ENCODE data around the gene ATG3. TPM values are rescaled to one million over a fixed set of nuclear protein-coding genes. Genes with fewer than 3 reads are reported as not detected.
A peak's percentile ranks its signal among the peaks of the same experiment; 100 is the strongest.
"Not testable (repeated sequence)": the region's sequence is repeated elsewhere in the genome, so short reads cannot be mapped to it uniquely, and the experiment has no call there.

The ATG3 gene
- total RNA-seq, 2 donors from 2014 or later = 40.5 to 52.7 TPM

DNA sequence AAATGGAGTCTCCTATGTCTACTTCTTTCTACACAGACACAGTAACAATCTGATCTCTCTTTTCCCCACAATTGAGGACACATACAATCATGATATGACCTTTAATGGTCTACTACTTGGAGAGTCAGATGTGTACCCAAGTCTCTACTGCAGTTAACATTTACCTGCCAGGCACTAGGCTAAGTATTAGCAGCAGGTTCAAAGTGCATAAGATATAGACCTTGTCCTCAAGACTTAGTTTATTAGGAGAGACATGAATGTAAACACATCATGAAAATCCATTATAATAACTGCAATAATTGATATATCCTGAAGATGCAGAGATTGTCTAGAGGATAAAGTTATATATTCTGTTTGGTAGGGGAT lies 3.2 kb upstream of the ATG3 start:
- no peak for DNase-seq
- intact Hi-C loops (cut with DNase I) = no loop called here

DNA sequence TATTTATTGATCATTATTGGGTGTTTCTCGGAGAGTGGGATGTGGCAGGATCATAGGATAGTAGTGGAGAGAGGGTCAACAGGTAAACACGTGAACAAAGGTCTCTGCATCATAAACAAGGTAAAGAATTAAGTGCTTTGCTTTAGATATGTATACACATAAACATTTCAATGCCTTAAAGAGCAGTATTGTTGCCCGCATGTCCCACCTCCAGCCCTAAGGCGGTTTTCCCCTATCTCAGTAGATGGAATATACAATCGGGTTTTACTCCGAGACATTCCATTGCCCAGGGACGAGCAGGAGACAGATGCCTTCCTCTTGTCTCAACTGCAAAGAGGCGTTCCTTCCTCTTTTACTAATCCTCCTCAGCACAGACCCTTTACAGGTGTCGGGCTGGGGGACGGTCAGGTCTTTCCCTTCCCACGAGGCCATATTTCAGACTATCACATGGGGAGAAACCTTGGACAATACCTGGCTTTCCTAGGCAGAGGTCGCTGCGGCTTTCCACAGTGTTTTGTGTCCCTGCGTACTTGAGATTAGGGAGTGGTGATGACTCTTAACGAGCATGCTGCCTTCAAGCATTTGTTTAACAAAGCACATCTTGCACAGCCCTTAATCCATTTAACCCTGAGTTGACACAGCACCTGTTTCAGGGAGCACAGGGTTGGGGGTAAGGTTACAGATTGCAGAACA lies 2.6 kb upstream of the ATG3 start:
- ATAC-seq; DNase-seq; intact Hi-C loops (cut with DNase I): not testable (repeated sequence)

More for the DNA sequence above, 3.2 kb upstream of the ATG3 start:
- no peak for ATAC-seq

DNA sequence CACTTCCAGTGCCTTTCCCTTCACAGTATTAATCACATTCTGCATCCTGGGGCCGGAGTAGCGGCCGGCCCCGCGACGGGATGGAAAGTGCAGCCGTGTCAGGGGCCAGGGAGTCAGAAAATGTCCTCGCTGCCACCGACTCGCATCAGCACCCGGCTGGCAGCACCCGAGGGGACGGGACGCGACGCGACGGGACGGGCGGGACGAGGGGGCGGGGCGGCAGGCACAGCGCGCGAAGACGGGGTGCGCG lies 353 bp downstream of the ATG3 start:
- intact Hi-C loops (cut with DNase I) = no loop called here
- ATAC-seq = peak; percentile 66 to 72
- no peak for DNase-seq

DNA sequence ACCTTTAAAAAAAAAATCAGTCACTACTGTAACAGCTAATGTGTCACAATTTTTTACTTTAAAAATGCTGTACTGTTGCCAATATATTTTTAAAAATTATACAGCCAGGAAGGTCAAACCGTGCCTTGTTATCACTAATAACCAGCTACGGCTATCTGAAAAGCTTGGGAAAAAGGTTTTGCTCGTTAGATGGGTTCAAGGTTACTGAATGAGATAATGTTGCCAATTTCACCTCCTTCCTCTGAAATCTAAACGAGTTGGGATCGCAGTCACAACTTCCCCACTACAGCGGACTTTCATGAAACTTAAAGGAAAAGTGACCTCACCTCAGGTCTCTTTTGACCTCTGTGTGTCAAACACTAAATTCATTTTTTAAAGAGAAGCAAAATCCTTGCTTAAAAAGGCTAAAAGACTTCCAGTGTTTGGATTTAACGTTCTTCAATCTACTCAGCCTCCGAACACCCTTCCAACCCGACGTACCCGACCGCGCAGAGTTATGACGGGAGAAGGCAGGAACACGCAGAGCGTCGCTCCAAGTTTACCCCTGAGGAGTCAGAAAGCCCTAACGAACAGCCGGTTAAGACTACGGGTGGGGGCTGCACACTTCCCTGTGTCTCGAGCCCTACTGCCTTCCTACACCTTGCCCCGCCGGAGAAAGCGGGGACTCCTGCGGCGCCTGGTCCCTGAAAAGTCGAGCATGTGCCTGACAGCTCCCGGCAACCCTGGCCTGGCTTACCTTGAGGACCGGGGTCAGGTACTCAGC lies 860 bp downstream of the ATG3 start:
- ATAC-seq (peak; percentile 45 to 67), DNase-seq (peak; percentile 80)
- intact Hi-C loops (cut with DNase I) = no loop called here

DNA sequence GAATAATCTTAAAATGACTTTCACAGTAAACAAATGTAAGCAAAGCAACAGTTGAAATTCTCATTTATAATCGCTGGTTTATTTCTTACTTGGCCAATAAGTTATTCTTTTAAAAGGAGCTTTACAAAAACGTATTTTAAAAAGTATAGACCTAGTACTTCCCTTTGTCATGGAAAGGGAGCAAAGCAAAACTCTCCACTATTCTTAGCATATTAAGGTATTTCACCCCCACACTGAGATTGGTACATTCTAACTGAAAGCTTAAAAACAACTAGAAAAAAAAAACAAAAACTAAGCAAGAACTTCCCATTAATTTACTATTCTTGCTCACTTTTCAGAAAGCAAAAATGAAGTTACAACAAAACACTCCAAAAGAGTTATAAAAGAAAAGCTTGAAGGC lies 1.5 kb downstream of the ATG3 start:
- intact Hi-C loops (cut with DNase I) = no loop called here
- ATAC-seq = no peak
- DNase-seq = no peak

DNA sequence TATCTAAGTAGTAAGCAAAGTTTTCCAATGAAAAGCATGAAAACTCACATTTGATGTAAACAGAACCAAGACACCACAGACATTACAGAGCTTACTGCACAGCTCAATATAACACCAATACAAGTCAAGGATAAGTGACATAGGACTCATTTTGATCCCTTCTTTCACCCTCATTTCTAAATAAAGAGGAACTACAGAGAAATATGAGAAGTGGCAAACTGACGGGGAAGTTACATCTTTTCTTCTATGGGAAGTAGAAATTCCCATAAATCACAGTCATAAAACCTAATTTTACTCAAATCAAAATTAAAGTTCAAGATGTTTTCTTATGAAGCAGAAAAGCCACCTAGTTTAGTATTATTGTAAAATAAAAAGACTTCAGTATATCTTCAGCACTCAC lies 3.8 kb downstream of the ATG3 start:
- DNase-seq (no peak), ATAC-seq (no peak)
- intact Hi-C loops (cut with DNase I) = no loop called here

DNA sequence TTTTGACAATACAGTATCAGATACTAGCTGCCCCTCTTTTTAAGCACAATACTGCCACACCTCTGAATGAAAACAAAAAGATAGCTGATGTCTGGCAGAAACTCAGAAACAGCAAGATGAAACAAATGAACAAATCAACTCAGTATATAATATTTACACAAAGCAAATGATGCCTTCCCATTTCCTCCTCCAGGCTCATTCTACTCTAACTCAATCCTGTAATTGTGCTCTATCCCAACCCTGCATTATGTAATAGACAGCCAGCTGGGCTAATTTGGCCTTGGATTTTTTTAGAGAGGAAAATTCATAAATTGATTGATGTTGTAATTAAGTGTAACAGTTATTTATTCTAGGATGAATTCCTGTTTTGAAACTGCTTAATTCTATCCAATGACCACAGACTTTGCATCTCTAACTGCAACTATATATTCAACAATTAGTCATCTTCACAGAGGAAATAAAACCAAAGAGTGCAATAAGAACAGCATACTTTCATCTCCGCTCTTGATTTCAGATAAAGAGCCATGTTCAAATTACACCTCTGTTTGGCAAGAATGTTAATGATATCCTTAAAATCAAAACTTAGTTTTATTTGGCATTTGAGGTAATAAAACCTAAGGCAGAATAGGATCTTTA lies 6.1 kb downstream of the ATG3 start:
- DNase-seq (no peak), ATAC-seq (no peak)
- intact Hi-C loops (cut with DNase I) = no loop called here

DNA sequence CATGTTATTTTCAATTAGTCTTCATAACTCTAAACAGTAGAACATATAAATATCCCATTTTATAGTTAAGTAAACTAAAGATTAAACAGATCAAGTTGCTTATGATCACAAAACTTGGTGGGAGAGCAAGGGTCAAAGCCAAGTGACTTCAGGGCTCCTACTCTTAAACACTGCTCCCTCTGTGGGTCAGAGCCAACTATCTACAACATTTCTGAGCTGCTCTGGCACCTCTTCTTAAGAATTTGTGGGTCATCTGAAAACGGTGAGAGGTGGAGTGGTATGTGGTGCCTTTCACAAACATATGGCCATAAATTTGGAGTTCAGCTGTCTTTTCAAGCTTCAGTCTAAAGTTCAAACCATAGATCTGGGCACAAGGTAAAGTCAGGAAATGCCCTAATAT lies 10.9 kb downstream of the ATG3 start:
- ATAC-seq (no peak), DNase-seq (no peak)
- intact Hi-C loops (cut with DNase I) = no loop called here

DNA sequence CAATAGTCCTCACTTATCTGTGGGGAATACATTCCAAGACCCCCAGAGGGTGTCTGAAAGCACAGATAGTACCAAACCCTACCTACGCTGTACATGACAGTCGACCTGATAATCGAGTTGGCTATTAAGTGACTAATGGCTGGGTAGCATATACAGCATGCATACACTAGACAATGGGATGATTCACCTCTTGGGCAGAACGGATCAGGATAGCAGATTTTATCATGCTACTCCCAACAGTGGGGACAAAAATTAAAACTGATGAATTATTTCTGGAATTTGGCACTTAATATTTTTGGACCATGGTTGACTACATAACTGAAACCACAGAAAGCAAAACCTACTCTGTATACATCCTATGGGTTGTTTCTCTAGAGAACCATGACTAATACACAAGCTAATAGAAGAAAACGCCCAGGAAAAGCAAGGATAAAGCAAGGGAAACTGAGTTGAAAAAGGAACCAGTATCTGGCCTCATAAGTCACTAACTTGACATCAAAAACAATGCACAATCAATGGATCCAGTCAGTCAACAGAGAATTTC lies 15.5 kb downstream of the ATG3 start:
- intact Hi-C loops (cut with DNase I) = no loop called here
- DNase-seq (no peak), ATAC-seq (no peak)

DNA sequence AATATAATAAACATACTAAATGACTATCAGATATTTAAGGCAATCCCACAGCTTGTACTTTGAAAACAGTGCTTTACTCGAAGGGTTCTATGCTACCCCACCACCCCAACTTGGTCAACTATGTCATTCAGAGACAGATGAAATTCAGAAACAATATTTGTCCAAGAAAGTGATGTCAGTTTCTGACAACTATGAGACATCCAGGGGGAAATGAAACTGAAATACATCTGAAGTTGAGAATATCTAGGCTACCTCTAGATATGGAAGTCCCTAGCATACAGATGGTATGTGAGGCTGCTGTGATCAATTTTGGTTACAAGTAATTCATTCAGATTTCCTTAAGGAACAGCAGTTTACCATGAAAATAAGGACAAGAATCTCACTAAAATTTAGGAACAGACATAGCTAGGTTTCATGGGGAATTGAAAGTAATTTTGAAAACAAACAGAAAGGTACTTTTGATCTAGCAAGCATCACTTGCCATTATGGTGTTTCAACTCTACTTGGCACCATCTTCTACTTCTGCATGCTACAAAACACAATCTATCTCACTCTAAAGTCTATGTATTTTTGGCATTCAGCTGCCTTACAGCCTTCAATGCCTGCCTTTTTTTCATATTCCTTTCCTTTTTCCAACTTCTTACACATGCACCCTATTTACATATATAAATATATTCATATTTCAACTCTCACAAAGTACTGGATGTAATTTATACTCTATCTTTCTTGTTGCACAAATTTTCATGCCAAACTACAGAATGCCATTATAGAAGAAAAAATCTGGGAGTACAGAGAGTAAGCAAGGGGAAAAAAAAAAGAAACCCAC lies 21.7 kb downstream of the ATG3 start:
- no peak for ATAC-seq

DNA sequence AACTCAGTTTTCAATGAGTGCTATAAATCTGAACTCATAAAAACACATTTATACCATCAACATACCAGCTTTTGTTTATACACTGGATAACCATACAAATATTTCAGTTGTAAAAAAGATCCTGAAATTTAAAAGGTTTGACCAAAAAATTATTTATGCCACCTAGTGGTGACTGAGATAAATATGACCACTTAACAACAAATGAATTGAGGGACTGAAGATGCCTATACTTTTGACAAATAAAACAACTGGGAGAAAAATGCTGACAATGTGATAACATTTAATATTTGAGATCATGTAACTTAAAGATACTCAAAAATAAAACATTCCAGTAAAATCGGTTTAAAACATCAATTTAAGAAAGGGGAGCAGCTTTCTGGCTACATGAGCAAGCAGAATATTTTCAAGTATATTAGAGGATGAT lies 30.4 kb downstream of the ATG3 start:
- no peak for ATAC-seq
- intact Hi-C loops (cut with DNase I) = loop anchor here in 1 of 2 donors (5.0 kb wide), 1 partner anchor 419 kb away; no protein-coding TSS in a partner anchor

More for the DNA sequence above, 21.7 kb downstream of the ATG3 start:
- DNase-seq = no peak
- intact Hi-C loops (cut with DNase I) = no loop called here

DNA sequence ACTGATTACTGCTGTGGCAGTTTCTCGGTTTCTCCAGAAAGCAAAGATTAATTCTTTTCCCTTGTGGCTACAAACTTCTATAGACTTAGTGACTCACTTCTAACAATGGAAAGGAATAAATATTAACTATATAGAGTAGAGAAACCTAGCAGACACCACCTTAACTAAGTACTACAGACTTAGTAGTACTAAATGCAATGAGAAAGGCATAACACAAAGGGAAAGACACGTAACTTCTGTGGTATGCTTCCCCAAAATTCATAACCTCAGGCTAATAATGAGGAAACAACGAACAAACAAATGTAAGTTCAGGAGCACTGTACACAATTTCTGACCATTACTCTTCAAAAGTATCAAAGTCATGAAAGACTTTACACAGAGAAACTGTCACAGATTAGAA lies 31.2 kb downstream of the ATG3 start:
- ATAC-seq (no peak), DNase-seq (no peak)
- intact Hi-C loops (cut with DNase I) = loop anchor here in 1 of 2 donors (5.0 kb wide), 1 partner anchor 418 kb away; no protein-coding TSS in a partner anchor

More for the DNA sequence above, 30.4 kb downstream of the ATG3 start:
- DNase-seq = no peak

DNA sequence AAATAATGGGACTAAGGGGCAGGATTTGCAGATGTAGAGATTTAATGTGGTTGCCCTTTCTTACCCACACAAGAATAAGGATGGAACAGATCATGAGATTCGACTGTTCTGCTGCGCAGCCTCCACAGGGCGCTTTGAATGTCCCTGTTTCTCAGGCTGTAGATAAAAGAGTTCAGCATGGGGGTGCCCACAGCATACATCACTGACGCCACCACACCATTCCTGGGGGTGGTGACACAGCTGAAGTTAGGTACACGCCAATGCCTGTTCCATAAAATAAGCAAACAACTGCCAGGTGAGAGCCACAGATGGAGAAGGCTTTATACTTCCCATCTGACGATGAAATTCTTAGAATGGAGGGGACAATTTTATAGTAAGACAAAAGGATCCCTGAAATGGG lies 37.6 kb downstream of the ATG3 start:
- intact Hi-C loops (cut with DNase I) = loop anchor here in 1 of 2 donors (10.0 kb wide), 1 partner anchor 199 kb away; no protein-coding TSS in a partner anchor
- DNase-seq, ATAC-seq: not testable (repeated sequence)

DNA sequence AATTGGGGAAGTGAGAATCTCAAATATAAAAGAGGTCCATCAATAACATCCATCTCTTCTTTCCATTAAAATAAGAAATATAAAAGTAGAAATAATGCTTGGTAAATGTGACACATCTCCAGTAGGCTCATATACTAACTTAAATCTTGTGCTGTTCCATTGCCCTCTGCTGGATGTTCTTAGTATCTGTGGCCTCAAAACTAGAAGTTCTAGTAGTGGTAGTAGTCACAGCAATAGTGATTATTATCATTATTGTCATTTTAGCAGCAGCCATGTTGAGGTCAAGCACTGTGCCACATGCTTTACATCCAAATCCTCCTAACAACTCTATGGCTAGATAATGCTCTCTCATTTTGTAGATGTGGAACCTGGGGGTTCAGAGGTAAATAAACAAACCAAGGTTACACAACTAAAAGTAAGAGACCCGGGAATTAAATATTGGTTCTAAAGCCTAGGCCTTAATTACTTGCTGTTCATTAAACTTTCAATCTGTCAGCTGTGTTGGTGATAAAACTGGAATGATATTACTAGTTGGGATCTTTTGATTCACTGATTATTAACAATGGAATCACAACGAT lies 42.2 kb downstream of the ATG3 start:
- DNase-seq = no peak
- intact Hi-C loops (cut with DNase I) = loop anchor here in 1 of 2 donors (2.0 to 10.0 kb wide), 2 partner anchors 195 to 225 kb away; partner anchors contain the start of gene SLC9C1
- peak; percentile 83 to 89 for ATAC-seq

DNA sequence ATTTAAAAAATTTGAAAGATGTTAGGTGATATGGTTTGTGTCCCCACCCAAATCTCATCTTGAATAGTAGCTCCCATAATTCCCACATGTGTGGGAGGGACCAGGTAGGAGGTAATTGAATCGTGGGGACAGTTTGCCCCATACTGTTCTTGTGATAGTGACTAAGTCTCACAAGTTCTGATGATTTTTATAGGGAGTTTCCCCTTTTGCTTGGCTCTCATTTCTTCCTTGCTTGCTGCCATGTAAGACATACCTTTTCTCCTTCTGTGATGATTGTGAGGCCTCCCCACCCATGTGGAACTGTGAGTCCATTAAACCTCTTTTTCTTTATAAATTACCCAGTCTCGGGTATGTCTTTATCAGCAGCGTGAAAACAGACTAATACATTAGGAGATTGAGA lies 42.8 kb downstream of the ATG3 start:
- DNase-seq; ATAC-seq; intact Hi-C loops (cut with DNase I): not testable (repeated sequence)

DNA sequence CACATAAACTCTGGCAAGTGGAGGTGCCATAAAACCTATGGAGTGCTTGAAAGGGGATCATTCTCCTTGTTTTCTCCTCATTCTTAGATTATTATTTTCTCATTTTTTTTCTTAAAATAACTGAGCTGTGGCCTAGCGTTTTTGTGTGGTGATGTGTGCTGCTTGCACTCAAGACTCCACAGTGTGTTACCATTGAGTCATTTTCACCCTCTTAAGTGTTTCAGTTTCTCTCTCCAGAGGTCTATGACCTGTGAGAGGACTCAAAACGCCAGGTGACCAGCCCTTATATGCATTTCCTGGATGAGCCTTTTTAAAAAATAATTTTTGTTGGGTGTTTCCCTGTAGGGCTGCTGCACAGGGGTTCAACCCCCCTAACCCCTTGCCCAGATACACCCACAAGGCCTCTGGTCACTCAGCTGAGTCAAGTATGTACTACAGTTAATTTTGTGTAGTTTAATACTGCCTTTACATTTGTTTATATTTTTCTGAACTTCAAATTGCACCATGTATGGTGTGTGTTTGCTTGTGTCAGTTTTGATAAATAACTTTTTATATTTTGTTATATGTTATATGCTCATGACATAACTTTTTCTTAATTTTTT lies 47.1 kb downstream of the ATG3 start:
- ATAC-seq (no peak), DNase-seq (no peak)
- intact Hi-C loops (cut with DNase I) = no loop called here

DNA sequence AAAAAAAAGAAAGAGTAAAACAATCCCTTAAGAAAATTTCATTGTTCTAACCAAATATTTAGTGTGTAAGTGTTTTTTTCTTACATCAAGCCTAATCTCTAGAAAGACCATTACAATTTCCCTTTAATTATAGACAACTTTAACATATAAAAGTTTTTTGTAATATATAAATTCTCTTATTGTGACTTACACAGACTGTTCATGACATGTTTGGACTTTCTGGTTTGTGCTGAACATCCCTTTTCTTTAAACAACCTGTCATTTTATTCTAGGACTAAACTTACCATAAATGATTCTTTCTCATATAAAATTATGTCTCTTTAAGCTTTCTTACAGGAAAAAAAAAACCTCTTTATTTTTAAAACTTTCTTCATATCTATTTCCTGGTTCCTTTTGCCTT lies 49.4 kb downstream of the ATG3 start:
- ATAC-seq (no peak), DNase-seq (no peak)
- intact Hi-C loops (cut with DNase I) = no loop called here

DNA sequence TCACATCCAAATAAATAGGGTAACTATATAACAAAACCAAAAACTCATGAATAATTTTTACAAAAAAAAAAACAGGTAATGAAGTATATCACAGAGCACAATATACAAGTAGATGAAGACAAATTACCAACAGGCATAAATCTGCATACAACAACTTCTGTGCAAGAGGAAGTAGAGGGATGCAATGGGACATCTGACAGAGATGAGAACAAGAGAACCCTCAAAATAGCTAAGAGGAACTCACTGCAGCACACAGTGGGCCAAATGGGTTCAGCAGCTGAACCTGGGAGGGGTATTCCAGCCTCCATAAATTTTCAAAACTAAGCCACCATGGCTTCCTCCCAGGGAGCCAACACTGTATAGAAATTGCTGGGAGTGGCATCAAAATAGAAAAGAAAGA lies 52.9 kb downstream of the ATG3 start:
- intact Hi-C loops (cut with DNase I) = loop anchor here in 1 of 2 donors (10.0 kb wide), 1 partner anchor 174 kb away; the partner anchor contains the start of gene CD200
- DNase-seq (no peak), ATAC-seq (no peak)

Measured in left cardiac atrium (tissue), 4 donors.